Brain microvascular endothelial cell (primary cell): Measurements from ENCODE around the gene LAMA1.

Experiments used
- DNase-seq: peaks from one replicate; pipeline ENCODE4 v3.0.0-alpha.2; 2020
- H3K27ac ChIP-seq: fragments of 250-450 bp; sonication (Bioruptor Pico); 2 replicates; pipeline ENCODE4 v1.5.1; 2020; ENCODE audit warnings: mild to moderate bottlenecking, moderate library complexity
- H3K27me3 ChIP-seq: fragments of 250-450 bp; sonication (Bioruptor Pico); replicated peaks from 2 replicates; pipeline ENCODE4 v1.5.1; 2020; ENCODE audit warnings: mild to moderate bottlenecking
- H3K36me3 ChIP-seq: fragments of 250-450 bp; sonication (Bioruptor Pico); replicated peaks from 2 replicates; pipeline ENCODE4 v1.5.1; 2020; ENCODE audit warnings: mild to moderate bottlenecking
- H3K4me3 ChIP-seq: 2 replicates; pipeline ENCODE4 v1.5.1; 2011; ENCODE audit warnings: low read depth, mild to moderate bottlenecking, control low read depth, low read length, moderate library complexity
- in situ Hi-C: cut with HindIII; loops from 2 replicates; pipeline ENCODE4 v1.10.0; 2017; ENCODE audit warnings: low sequenced_read_pairs, low pct_ligation_motif_present
- TF ChIP-seq, protein P1 (sequence below): IDR thresholded peaks from 2 replicates; pipeline ENCODE4 v1.5.1; 2011; ENCODE audit warnings: low read depth, mild to moderate bottlenecking, moderate library complexity, low read length, control low read depth, inconsistent platforms; ENCODE audit errors: missing control alignments

Gene LAMA1

DNA sequence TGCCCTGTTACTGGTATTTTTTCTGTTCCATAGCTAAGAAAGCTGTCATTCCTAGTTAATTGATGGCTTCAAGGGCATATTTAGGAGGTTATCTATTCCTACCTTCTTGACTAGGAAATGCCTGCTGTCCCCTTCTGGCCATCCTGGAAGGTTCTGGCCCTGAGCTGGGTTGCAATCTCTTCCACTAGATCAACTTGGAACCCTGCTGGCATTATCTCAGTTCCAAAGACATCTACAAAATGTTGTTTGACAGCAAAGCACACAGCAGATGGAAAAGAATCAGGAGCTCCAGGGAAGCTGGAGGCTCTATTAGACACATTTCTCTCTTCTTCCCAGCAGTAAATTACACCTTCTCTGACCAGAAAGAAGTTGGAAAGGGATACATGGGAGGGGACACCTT lies 196.0 kb downstream of the LAMA1 start:
- TF ChIP-seq, protein P1, sequence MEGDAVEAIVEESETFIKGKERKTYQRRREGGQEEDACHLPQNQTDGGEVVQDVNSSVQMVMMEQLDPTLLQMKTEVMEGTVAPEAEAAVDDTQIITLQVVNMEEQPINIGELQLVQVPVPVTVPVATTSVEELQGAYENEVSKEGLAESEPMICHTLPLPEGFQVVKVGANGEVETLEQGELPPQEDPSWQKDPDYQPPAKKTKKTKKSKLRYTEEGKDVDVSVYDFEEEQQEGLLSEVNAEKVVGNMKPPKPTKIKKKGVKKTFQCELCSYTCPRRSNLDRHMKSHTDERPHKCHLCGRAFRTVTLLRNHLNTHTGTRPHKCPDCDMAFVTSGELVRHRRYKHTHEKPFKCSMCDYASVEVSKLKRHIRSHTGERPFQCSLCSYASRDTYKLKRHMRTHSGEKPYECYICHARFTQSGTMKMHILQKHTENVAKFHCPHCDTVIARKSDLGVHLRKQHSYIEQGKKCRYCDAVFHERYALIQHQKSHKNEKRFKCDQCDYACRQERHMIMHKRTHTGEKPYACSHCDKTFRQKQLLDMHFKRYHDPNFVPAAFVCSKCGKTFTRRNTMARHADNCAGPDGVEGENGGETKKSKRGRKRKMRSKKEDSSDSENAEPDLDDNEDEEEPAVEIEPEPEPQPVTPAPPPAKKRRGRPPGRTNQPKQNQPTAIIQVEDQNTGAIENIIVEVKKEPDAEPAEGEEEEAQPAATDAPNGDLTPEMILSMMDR: no peak
- Histone ChIP-seq H3K27ac (no peak overlapping the region), H3K27me3 (no peaks in the 10 kb centered on the region), H3K36me3 (no peaks in the 10 kb centered on the region), H3K4me3 (no peak overlapping the region)
- in situ Hi-C loops: no loop called here
- DNase-seq: no peak

DNA sequence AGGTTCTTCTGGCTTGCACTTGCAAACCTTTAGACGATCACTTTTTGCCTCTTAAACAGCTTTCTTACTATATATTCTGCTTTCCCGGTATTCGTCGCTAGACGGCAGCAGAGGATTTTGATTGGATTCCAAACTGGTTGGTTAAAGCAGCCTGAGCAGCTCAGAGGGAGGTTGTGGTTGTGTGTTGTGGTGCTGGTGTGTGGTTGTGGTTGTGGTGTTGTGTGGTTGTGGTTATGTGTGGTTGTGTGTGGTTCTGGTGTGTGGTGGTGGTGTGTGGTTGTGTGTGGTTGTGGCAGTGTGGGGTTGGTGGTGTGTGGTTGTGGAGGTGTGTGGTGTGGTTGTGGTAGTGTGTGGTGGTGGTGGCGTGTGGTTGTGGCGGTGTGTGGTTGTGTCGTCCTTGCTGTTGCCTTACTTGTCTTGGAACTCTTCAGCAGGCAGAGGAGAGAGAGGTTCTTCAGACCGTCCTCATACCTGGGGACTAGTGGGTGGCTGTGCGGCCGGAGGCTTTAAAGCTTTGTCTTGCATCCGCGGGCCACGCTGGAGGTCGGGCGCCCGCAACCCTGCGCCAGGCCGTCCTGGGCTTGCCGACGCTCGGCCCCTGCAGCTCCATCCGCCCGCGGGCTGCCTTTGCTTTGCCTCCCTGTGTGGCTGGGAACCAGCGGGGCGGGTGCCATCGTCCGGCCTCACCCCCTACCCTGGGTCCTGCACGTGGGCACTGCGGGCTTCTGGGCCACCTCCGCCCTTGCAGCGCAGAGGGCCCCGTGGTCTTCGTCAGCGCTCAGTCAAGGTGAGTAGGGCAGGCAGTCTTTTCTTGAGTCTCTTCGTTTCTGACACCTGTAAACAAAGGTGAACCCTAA lies 197.3 kb downstream of the LAMA1 start:
- no peaks in the 10 kb centered on the region for H3K27me3 ChIP-seq
- no peak overlapping the region for H3K27ac ChIP-seq
- H3K4me3 ChIP-seq: no peak overlapping the region
- TF ChIP-seq, protein P1: peak; percentile 92
- no peaks in the 10 kb centered on the region for H3K36me3 ChIP-seq
- DNase-seq: peak; percentile 86
- in situ Hi-C loops: no loop called here

DNA sequence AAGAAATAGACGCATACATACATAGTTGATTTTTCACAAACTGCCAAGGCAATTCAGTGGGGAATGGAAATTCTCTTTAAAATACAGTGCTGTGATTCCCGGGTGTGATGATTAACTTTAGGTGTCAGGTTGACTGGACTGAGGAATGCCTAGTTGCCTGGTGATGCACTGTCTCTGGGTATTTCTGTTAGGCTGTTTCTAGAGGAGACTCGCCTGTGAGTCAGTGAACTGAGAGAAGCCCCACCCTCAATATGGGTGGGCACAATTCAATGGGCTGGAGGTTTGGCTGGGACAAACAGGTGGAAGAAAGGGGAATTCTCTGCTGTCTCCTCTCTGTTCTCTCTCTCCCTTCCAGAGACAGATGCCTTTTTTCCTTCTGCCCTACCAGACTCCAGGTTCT lies 200.5 kb downstream of the LAMA1 start:
- Histone ChIP-seq H3K4me3 (no peak overlapping the region), H3K27me3 (no peaks in the 10 kb centered on the region), H3K36me3 (no peaks in the 10 kb centered on the region), H3K27ac (no peak overlapping the region)
- in situ Hi-C loops: no loop called here
- TF ChIP-seq, protein P1: no peak
- DNase-seq: no peak

DNA sequence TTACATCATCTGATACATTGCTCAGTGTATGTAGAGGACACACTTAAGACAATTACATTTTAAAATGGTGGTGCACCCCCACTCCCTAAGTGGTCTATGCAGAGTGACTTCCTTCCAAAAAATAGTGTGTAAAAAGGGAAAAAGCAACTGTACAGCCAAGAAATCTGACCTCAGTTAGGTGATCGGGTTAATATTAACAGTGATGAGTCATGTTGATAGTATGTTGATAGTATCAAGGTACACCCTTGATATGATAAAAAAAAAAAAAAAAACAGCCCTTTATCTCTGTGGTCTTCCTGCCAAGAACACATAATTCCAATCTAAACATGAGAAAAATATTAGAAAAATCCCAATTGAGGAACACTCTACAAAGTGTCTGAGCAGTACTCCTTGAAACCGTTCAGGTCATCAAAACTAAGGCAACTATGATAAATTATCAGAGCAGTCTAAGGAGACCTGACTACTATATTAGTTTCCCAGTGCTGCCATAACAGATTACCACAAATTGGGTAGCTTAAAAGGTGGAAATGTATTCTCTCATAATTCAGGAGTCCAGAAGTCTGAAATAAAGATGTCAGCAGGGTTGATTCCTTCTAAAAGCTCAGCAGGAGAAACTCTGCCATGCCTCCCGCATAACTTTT lies 216.2 kb downstream of the LAMA1 start:
- DNase-seq: no peak
- in situ Hi-C loops: no loop called here

DNA sequence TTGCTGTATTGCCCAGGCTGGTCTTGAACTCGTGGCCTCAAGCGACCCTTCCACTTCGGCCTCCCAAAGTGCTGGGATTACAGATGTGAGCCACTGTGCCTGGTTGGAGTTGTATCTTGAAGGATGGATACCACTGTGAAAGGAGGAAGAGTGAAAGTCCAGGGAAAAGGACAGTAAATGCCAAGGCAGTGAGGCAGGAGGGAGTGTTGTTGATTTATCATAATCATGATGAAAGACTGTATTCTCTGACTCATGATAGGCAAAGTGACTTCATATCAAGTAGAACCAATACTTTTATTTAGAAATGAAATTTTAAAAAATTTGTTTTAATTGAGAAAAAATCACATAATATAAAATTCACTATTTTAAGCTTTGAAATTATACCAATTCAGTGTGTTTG lies 225.8 kb downstream of the LAMA1 start:
- H3K36me3 ChIP-seq: no peaks in the 10 kb centered on the region
- no peak for DNase-seq
- H3K27me3 ChIP-seq: no peaks in the 10 kb centered on the region
- H3K4me3 ChIP-seq: no peak overlapping the region
- H3K27ac ChIP-seq: no peak overlapping the region
- TF ChIP-seq, protein P1: no peak
- in situ Hi-C loops: no loop called here

More for the DNA sequence above, 216.2 kb downstream of the LAMA1 start:
- Histone ChIP-seq H3K36me3 (no peaks in the 10 kb centered on the region), H3K27me3 (no peaks in the 10 kb centered on the region), H3K27ac (no peak overlapping the region), H3K4me3 (no peak overlapping the region)
- TF ChIP-seq, protein P1: no peak
